Adrenal gland (tissue), 19 donors: ENCODE results near the gene FNIP2. TPM values are rescaled to one million over a fixed set of nuclear protein-coding genes. Genes with fewer than 3 reads are reported as not detected.
A peak's percentile ranks its signal among the peaks of the same experiment; 100 is the strongest.

Experiments
- DNase-seq, 7 donors: peaks; one replicate each; pipeline ENCODE4 v3.0.0-alpha.2; 2019 to 2020
- H3K27ac ChIP-seq, 5 donors: fragments of 200-600 bp; sonication (generic) in 4 of 5; 1 replicate in 3 of 5; 2 replicates in 2 of 5; pipeline versions ENCODE4 v1.5.1 to v1.8.0; 2016 to 2020; ENCODE audit warnings: mild to moderate bottlenecking in 1 of 5
- H3K27me3 ChIP-seq: fragments of 200-600 bp; 2 replicates; pipeline ENCODE4 v1.8.0; 2021
- H3K36me3 ChIP-seq, 2 donors: fragments of 200-600 bp; replicated peaks in 1 of 2; 1 replicate in 1 of 2; 2 replicates in 1 of 2; pipeline versions ENCODE4 v1.5.1 to v1.8.0; 2018 to 2022
- H3K4me1 ChIP-seq, 2 donors: fragments of 200-600 bp; replicated peaks in 1 of 2; 1 replicate in 1 of 2; 2 replicates in 1 of 2; pipeline versions ENCODE4 v1.5.1 to v1.8.0; 2018 to 2021
- H3K4me3 ChIP-seq, 4 donors: fragments of 200-600 bp; sonication (generic) in 3 of 4; one replicate each; pipeline ENCODE4 v1.5.1; 2016 to 2018
- H3K9me3 ChIP-seq, 3 donors: fragments of 200-600 bp; sonication (generic) in 1 of 3; replicated peaks in 1 of 3; 1 replicate in 2 of 3; 2 replicates in 1 of 3; pipeline versions ENCODE4 v1.5.1 to v1.8.0; 2016 to 2021
- POLR2A ChIP-seq, 2 donors: fragments of 450-650 bp; IDR thresholded peaks; one replicate each; pipeline ENCODE4 v1.6.1; 2017; ENCODE audit warnings: antibody characterized with exemption in 2 of 2, mild to moderate bottlenecking in 2 of 2, moderate library complexity in 1 of 2
- WGBS, 4 donors: extraction: QIAGEN DNeasy Blood & Tissue Kit in 2 of 4; methylation state at CpG; one replicate each; pipeline versions ENCODE4 v1.1.5 to v1.1.7; 2013 to 2017; 5-methylcytosine and 5-hydroxymethylcytosine counted together
- intact Hi-C, 2 donors: fragments of 100-400 bp; cut with DNase I; formaldehyde crosslinking; loops; one replicate each; pipeline versions ENCODE4 v1.14.1 to v1.15.0; 2022 to 2023
- long read RNA-seq, 10 donors: library from polyadenylated mRNA in 3 of 10; unstranded in 2 of 10; stranded (forward) in 1 of 10; transcript quantifications; one replicate each; pipeline ENCODE4 v2.0.0 and lab custom pipeline, GENCODE V29; 2021 to 2026
- polyA plus RNA-seq, 3 donors: library from polyadenylated mRNA; stranded (reverse); fragments of 200-250 nt in 2 of 3; fragments of 350-450 nt in 1 of 3; fragmentation: Illumina TruSeq in 1 of 3; extraction: RNeasy Lipid Tissue Mini Kit (QIAGEN cat#74804) in 1 of 3; gene quantifications; one replicate each; pipeline ENCODE4 v1.2.3, GENCODE V29; 2013 to 2014
- total RNA-seq, 9 donors: library from RNA; depleted of rRNA in 4 of 9; stranded (reverse); fragments of >200 nt in 4 of 9; fragments of 120-200 nt in 1 of 9; fragmentation: NEBNext Ultra II Directional in 1 of 9; extraction: Animal tissue kit (Norgen Biotek cat#: 25700) in 1 of 9; gene quantifications; one replicate each; pipeline versions ENCODE4 v1.1.0 to v1.2.4, GENCODE V29; 2013 to 2023
- TF ChIP-seq, protein P1 (sequence below), 6 experiments: fragments of 450-650 bp in 4 of 6; fragments of 200-600 bp in 2 of 6; sonication (generic) in 1 of 6; IDR thresholded peaks; 1 replicate in 5 of 6; 2 replicates in 1 of 6; pipeline versions ENCODE4 v1.5.1 to v1.8.0; 2016 to 2021; ENCODE audit warnings: antibody characterized with exemption in 6 of 6, mild to moderate bottlenecking in 2 of 6, moderate library complexity in 1 of 6
- donor health status: healthy with polysubstance abuse.
- donor health status: Bipolar disorder and iron deficiency.
- donor health status: DM: yes; HTN: yes; CAD: no.
- donor health status: DM: no; HTN: no; CAD: no.
- donor health status: DM: no; HTN: no; CAD: no.
- donor health status: DM: yes; HTN: yes; CAD: no.

The FNIP2 gene
- total RNA-seq (10 to 100 TPM; 20.3 to 39.4 (median 32.7) TPM), polyA plus RNA-seq (10 to 100 TPM in 2 of 3 donors, 1 to 10 TPM in 1; 3.5 to 13.1 (median 12.4) TPM)
- long read RNA-seq, donor 1, partial matches to known transcripts: 0 of 1 reads
- long read RNA-seq, donor 1, other reads (novel, unspliced or antisense): 0 of 1 reads
- long read RNA-seq, donor 2: 0 reads
- long read RNA-seq, donor 3: 0 reads
- long read RNA-seq, donor 4, partial matches to known transcripts: 0 of 1 reads
- long read RNA-seq, donor 4, other reads (novel, unspliced or antisense): 1 of 1 reads
- long read RNA-seq, donor 5, full-length matches to known transcripts: 3 of 6 reads
- long read RNA-seq, donor 5, partial matches to known transcripts: 1 of 6 reads
- long read RNA-seq, donor 5, other reads (novel, unspliced or antisense): 2 of 6 reads
- long read RNA-seq, donor 6: 0 reads
- long read RNA-seq, donor 7: 0 reads
- long read RNA-seq, donor 8, partial matches to known transcripts: 0 of 1 reads
- long read RNA-seq, donor 8, other reads (novel, unspliced or antisense): 0 of 1 reads
- long read RNA-seq, donor 9, partial matches to known transcripts: 8 of 8 reads
- long read RNA-seq, donor 9, other reads (novel, unspliced or antisense): 0 of 8 reads
- long read RNA-seq, donor 10: 0 reads

DNA sequence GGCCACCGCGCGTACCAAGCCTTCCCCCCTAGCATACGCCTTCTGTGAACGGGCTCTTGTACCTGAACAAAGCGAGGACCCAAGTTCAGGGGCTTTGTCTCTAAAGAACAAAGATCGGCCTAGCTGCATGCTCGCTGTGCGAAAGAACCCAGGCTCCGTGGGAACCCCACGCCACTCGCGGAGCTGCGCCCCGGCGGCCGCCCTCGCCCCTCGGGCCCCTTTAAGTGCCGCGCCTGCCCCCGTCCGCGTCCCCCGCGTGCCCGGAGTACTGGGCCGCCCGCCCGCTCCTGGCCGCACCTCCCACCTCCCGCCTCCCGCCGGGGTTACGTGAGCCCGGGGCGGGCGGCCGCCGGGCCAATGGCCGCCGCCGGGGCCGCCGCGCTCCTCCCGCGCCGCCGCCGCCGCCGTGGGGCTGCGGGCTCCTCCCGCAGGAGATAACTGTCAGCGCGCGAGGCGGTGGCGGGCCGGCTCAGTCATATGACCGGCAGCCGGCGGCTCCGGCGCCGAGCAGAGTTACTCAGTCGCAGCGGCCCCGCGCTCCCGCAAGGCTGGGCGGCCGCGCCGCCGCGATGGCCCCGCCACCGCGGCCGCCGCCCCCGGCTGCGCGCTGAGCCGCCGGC lies at the start of gene FNIP2:
FNIP2 (plus strand) TSS at position 472 of the 620 bp plus-strand sequence. CDS start 187 bp downstream, outside the sequence.
- Histone ChIP-seq H3K9me3 (no peaks in the 10 kb centered on the region), H3K36me3 (no peaks in the 10 kb centered on the region), H3K27ac (peak within 1 kb of the TSS in 4 of 5 donors; percentile 43 to 93 (median 88)), H3K4me3 (peak within 1 kb of the TSS; percentile 16 to 78 (median 65)), H3K27me3 (no peaks in the 10 kb centered on the region), H3K4me1 (peaks cover 0 to 27% of the 10 kb centered on the region in 2 donors)
- WGBS, 4 donors: 0% methylated on average over 11 to 88 of the region's 88 CpGs
- DNase-seq: peak; percentile 78 to 88 (median 87)
- TF ChIP-seq, protein P1, sequence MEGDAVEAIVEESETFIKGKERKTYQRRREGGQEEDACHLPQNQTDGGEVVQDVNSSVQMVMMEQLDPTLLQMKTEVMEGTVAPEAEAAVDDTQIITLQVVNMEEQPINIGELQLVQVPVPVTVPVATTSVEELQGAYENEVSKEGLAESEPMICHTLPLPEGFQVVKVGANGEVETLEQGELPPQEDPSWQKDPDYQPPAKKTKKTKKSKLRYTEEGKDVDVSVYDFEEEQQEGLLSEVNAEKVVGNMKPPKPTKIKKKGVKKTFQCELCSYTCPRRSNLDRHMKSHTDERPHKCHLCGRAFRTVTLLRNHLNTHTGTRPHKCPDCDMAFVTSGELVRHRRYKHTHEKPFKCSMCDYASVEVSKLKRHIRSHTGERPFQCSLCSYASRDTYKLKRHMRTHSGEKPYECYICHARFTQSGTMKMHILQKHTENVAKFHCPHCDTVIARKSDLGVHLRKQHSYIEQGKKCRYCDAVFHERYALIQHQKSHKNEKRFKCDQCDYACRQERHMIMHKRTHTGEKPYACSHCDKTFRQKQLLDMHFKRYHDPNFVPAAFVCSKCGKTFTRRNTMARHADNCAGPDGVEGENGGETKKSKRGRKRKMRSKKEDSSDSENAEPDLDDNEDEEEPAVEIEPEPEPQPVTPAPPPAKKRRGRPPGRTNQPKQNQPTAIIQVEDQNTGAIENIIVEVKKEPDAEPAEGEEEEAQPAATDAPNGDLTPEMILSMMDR (IDR thresholded peaks at IDR 0.05): no peak
- peak; percentile 84 to 85 for TF ChIP-seq POLR2A (IDR thresholded peaks at IDR 0.05)
- intact Hi-C loops: no loop called here

DNA sequence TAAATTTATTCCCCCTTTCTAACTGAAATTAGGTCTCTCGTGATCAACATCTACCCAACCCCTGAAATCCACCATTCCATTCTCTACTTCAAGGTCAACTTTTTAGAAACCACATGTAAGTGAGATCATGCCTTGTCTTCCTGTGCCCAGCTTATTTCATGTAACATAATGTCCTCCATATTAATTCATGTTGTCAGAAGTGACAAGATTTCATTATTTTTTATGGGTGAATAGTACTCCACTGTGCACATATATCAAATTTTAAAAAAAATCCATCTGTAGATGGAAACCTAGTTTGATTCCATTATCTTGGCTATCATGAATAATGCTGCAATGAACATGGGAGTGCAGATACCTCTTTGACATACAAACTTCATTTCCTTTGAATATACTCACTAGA lies 47.1 kb upstream of the FNIP2 start:
- Histone ChIP-seq H3K4me1 (peaks cover 6 to 13% of the 10 kb centered on the region in 2 donors), H3K27ac (no peak overlapping the region), H3K4me3 (no peak overlapping the region), H3K9me3 (no peaks in the 10 kb centered on the region), H3K36me3 (peaks cover 0 to 37% of the 10 kb centered on the region in 2 donors), H3K27me3 (no peaks in the 10 kb centered on the region)
- DNase-seq: no peak
- TF ChIP-seq, protein P1 (IDR thresholded peaks at IDR 0.05): no peak
- WGBS, 4 donors: 81 to 97% (median 85%) methylated on average over 1 of the region's 1 CpG
- intact Hi-C loops: loop anchor here (5.0 to 10.0 kb wide), 2 partner anchors 466 to 483 kb away; no protein-coding TSS in a partner anchor

DNA sequence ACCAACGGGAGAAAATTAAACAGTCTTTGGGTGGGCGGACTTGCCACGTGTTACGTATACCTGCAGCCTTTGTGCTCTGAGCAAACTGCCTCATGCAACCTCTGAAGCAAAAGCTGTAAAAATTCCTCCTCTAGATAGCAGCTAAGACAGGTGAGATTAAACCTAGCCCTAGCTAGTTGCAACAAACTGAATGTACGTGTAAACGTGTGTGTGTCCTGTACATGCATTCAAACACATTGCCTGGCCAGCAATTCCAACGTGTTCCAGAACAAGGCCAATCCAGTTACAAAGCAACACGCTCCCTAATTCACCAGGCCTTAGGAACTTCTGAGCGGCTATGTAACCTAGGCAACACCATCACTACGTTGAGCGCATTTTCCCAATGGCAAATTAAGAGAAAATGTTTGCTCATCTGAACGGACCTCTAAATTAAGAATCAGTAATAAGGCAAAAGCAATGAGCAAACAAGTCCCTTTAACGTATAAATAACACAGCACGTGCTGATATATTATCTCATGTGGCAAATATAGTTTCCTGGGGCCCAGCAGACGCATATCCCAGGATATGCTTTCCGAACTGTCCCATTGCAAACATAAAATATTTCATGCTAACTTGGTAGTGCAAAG lies 46.4 kb upstream of the FNIP2 start:
- 12 to 15% (median 12%) methylated on average over 16 of the region's 16 CpGs for whole genome bisulfite sequencing, 4 donors
- DNase-seq: peak in 4 of 7 donors; percentile 15 to 40 (median 22)
- Histone ChIP-seq H3K27me3 (no peaks in the 10 kb centered on the region), H3K36me3 (peaks cover 0 to 30% of the 10 kb centered on the region in 2 donors), H3K4me1 (peaks cover 6 to 13% of the 10 kb centered on the region in 2 donors), H3K27ac (peak overlapping the region in 4 of 5 donors; percentile 79 to 96 (median 88)), H3K9me3 (no peaks in the 10 kb centered on the region), H3K4me3 (peak overlapping the region; percentile 25 to 82 (median 65))
- intact Hi-C loops: loop anchor here (5.0 to 10.0 kb wide), 2 partner anchors 465 to 482 kb away; no protein-coding TSS in a partner anchor
- TF ChIP-seq, protein P1 (IDR thresholded peaks at IDR 0.05): no peak
- no peak for TF ChIP-seq POLR2A (IDR thresholded peaks at IDR 0.05)
